Endothelial cell of umbilical vein (primary cell): ENCODE data around the gene OPCML.

ENCODE experiments used
- CTCF ChIP-seq, 2 donors: IDR thresholded peaks; 1 replicate in 1 of 2; 2 replicates in 1 of 2; pipeline ENCODE4 v1.5.1; 2011; ENCODE audit warnings: low read length in 2 of 2, mild to moderate bottlenecking in 2 of 2, moderate library complexity in 2 of 2, control low read depth in 1 of 2, inconsistent platforms in 1 of 2, low read depth in 1 of 2; ENCODE audit not compliant: insufficient read depth in 1 of 2; ENCODE audit errors: extremely low read depth in 1 of 2
- EZH2 ChIP-seq: IDR thresholded peaks from 2 replicates; pipeline ENCODE4 v1.6.1; 2012; ENCODE audit warnings: borderline replicate concordance, low read depth, mild to moderate bottlenecking, moderate library complexity, low read length, inconsistent platforms; ENCODE audit not compliant: severe bottlenecking
- FOS ChIP-seq: IDR thresholded peaks from 2 replicates; pipeline ENCODE4 v1.6.1; 2011; ENCODE audit warnings: mild to moderate bottlenecking, low read length, moderate library complexity, borderline replicate concordance; ENCODE audit not compliant: insufficient read depth
- MAX ChIP-seq: IDR thresholded peaks from 2 replicates; pipeline ENCODE4 v1.6.1; 2011; ENCODE audit not compliant: insufficient read depth, insufficient read length
- POLR2A ChIP-seq: IDR thresholded peaks from 2 replicates; pipeline ENCODE4 v1.6.1; 2012; ENCODE audit warnings: low read depth, mild to moderate bottlenecking, control low read depth, low read length
- POLR2AphosphoS5 ChIP-seq: IDR thresholded peaks from 2 replicates; pipeline ENCODE4 v1.6.1; 2012; ENCODE audit warnings: low read depth, mild to moderate bottlenecking, control low read depth, low read length, moderate library complexity; ENCODE audit not compliant: insufficient read depth

GRCh38 chr11:133053124-133053776 lies 479.1 kb downstream of the OPCML start:
- TF ChIP-seq MAX (no peak), POLR2A (no peak), EZH2 (no peak), CTCF (IDR thresholded peaks at IDR 0.05; ENCODE audit: extremely low read depth in 1 of 2, insufficient read depth in 1 of 2, low read depth in 1 of 2, low read length in 2 of 2) (no peak), POLR2AphosphoS5 (no peak), FOS (no peak)
